OCI-LY7 (cell line): Measurements from ENCODE around the gene MMAB. TPM values are rescaled to one million over a fixed set of nuclear protein-coding genes. Genes with fewer than 3 reads are reported as not detected.

Experiments
- BruUV-seq: library from RNA; stranded (reverse); fragments of 400-500 nt; replicated peaks from 2 replicates; lab custom pipeline; 2021; lab: Mats Ljungman, UMichigan
- CTCF ChIA-PET: fragments of 300-600 bp; sonication (Branson Sonifier 250); formaldehyde crosslinking; loops from one replicate; lab custom pipeline; 2022; ENCODE audit warnings: antibody characterized with exemption; ENCODE audit not compliant: unreplicated experiment; lab: Charles Lee
- POLR2A ChIA-PET: fragments of 300-600 bp; sonication (Branson Sonifier 250); formaldehyde crosslinking; loops from one replicate; lab custom pipeline; 2022; ENCODE audit warnings: antibody characterized with exemption; lab: Charles Lee
- DNase-seq: peaks from one replicate; pipeline ENCODE4 v3.0.0-alpha.2; 2015; ENCODE audit warnings: low spot score
- H2AFZ ChIP-seq: fragments of 200-600 bp; sonication (generic), shearing (Covaris generic); 2 replicates; pipeline ENCODE4 v1.6.1; 2014; ENCODE audit warnings: mild to moderate bottlenecking, antibody characterized with exemption, low read length, moderate library complexity
- H3K27ac ChIP-seq: fragments of 200-600 bp; sonication (generic); 2 replicates; pipeline ENCODE4 v1.5.1; 2014; ENCODE audit warnings: mixed run types, low read depth, mild to moderate bottlenecking, moderate library complexity, low read length, inconsistent platforms; ENCODE audit not compliant: poor library complexity, severe bottlenecking
- H3K36me3 ChIP-seq: fragments of 200-600 bp; sonication (generic); 2 replicates; pipeline ENCODE4 v1.6.1; 2014; ENCODE audit warnings: mild to moderate bottlenecking, antibody characterized with exemption, low read length, moderate library complexity, mixed read lengths; ENCODE audit not compliant: insufficient read depth
- H3K4me1 ChIP-seq: fragments of 200-600 bp; sonication (generic); 2 replicates; pipeline ENCODE4 v1.5.1; 2014; ENCODE audit warnings: mild to moderate bottlenecking, low read length; ENCODE audit not compliant: insufficient read depth, poor library complexity, severe bottlenecking
- H3K4me2 ChIP-seq: fragments of 200-600 bp; sonication (generic); 2 replicates; pipeline ENCODE4 v1.6.1; 2014; ENCODE audit warnings: mild to moderate bottlenecking, low read length
- H3K4me3 ChIP-seq: fragments of 200-600 bp; sonication (generic); 2 replicates; pipeline ENCODE4 v1.5.1; 2014; ENCODE audit warnings: mild to moderate bottlenecking, low read depth, low read length; ENCODE audit not compliant: poor library complexity, severe bottlenecking
- H3K79me2 ChIP-seq: fragments of 200-600 bp; sonication (generic); 2 replicates; pipeline ENCODE4 v1.6.1; 2016; ENCODE audit warnings: low read depth, mild to moderate bottlenecking, low read length, moderate library complexity, mixed read lengths; ENCODE audit not compliant: insufficient read depth
- H3K9me2 ChIP-seq: fragments of 200-600 bp; sonication (generic); 2 replicates; pipeline ENCODE4 v1.6.1; 2016; ENCODE audit warnings: mild to moderate bottlenecking, low read length, mixed read lengths; ENCODE audit not compliant: insufficient read depth
- H3K9me3 ChIP-seq: fragments of 200-600 bp; sonication (generic); 2 replicates; pipeline ENCODE4 v1.6.1; 2014; ENCODE audit warnings: mild to moderate bottlenecking, mixed run types, low read length, mixed read lengths
- H4K20me1 ChIP-seq: fragments of 200-600 bp; sonication (generic); 2 replicates; pipeline ENCODE4 v1.6.1; 2014; ENCODE audit warnings: mild to moderate bottlenecking, antibody characterized with exemption, low read length, moderate library complexity, mixed read lengths; ENCODE audit not compliant: insufficient read depth
- CTCF ChIP-seq: fragments of 200-600 bp; sonication (generic); conservative IDR thresholded peaks from 2 replicates; pipeline ENCODE4 v1.5.1; 2014; ENCODE audit warnings: mild to moderate bottlenecking, antibody characterized with exemption, low read length, moderate library complexity, mixed read lengths
- EZH2phosphoT487 ChIP-seq: fragments of 200-600 bp; sonication (generic); IDR thresholded peaks from 2 replicates; pipeline ENCODE4 v1.6.1; 2018; ENCODE audit warnings: low read depth, borderline replicate concordance, mild to moderate bottlenecking, mixed run types, antibody characterized with exemption, low read length, moderate library complexity, mixed read lengths
- intact Hi-C: fragments of 100-400 bp; cut with micrococcal nuclease; formaldehyde crosslinking; loops from one replicate; pipeline ENCODE4 v1.10.0; 2022; ENCODE audit not compliant: unreplicated experiment
- total RNA-seq, 2 experiments: library from RNA; depleted of rRNA in 1 of 2; stranded (reverse); fragments of >200 nt in 1 of 2; shearing (Covaris generic) in 1 of 2; gene quantifications; 2 replicates each; pipeline ENCODE4 v1.2.3, GENCODE V29; 2014 to 2022

The MMAB gene
- total RNA-seq, 2 experiments from 2014 or later: 59.8 to 90.0 TPM

DNA sequence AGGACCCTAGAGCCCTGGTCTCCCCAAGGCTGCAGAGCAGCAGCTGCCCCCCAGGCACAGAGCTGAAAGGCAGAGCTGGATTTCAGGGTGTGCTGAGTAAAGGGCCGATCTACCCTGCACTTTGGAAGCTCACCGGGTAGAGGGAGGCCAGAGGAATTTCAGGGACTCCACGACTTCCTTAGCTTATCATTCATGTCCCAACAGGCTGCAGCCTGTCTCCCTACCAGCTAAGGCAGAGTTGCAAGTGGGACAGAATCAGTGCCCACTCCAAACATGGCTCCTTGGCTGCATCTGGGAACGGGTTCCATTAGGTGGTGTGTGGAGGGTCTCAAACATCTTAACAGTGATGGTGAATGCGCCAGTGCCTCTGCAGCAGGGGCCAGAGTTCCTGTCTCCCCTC lies 27.5 kb downstream of the MMAB start:
- Histone ChIP-seq H3K36me3 (no peaks in the 10 kb centered on the region), H3K4me1 (no peaks in the 10 kb centered on the region), H3K79me2 (no peaks in the 10 kb centered on the region), H3K9me2 (no peaks in the 10 kb centered on the region), H3K27ac (no peak overlapping the region), H3K4me2 (no peak overlapping the region), H3K9me3 (no peaks in the 10 kb centered on the region), H2AFZ (no peak overlapping the region), H3K4me3 (no peak overlapping the region), H4K20me1 (no peaks in the 10 kb centered on the region)
- TF ChIP-seq EZH2phosphoT487 (no peak), CTCF (no peak)
- no peak for DNase-seq
- ChIA-PET POLR2A (interaction anchor here (0.8 kb wide), 1 partner anchor 19 kb away, joined by 3 read pairs; no protein-coding TSS in a partner anchor), CTCF (no interaction called here)
- no TSS peak for BruUV-seq
- intact Hi-C loops: no loop called here

GRCh38 chr12:109544955-109545531 lies 28.3 kb downstream of the MMAB start:
- Histone ChIP-seq H3K4me3 (no peak overlapping the region), H3K9me3 (no peaks in the 10 kb centered on the region), H3K4me1 (no peaks in the 10 kb centered on the region), H3K79me2 (no peaks in the 10 kb centered on the region), H4K20me1 (no peaks in the 10 kb centered on the region), H3K27ac (no peak overlapping the region), H2AFZ (no peak overlapping the region), H3K9me2 (no peaks in the 10 kb centered on the region), H3K4me2 (no peak overlapping the region), H3K36me3 (no peaks in the 10 kb centered on the region)
- intact Hi-C loops: no loop called here
- no peak for DNase-seq
- POLR2A ChIA-PET: interaction anchor here (0.8 kb wide), 1 partner anchor 20 kb away, joined by 3 read pairs; no protein-coding TSS in a partner anchor
- no peak for TF ChIP-seq CTCF
- TF ChIP-seq EZH2phosphoT487: no peak
- CTCF ChIA-PET: no interaction called here
- BruUV-seq: no TSS peak

- intact Hi-C loops: no loop called here
- Histone ChIP-seq H3K27ac (no peak overlapping the region), H3K4me2 (no peak overlapping the region), H4K20me1 (no peaks in the 10 kb centered on the region), H3K4me3 (no peak overlapping the region), H3K36me3 (no peaks in the 10 kb centered on the region), H2AFZ (no peak overlapping the region), H3K9me2 (no peaks in the 10 kb centered on the region), H3K9me3 (no peaks in the 10 kb centered on the region), H3K4me1 (no peaks in the 10 kb centered on the region), H3K79me2 (no peaks in the 10 kb centered on the region)
- no peak for DNase-seq
- no TSS peak for BruUV-seq
- ChIA-PET POLR2A (no interaction called here), CTCF (no interaction called here)
- TF ChIP-seq CTCF (no peak), EZH2phosphoT487 (no peak)
These were observed 30.4 kb downstream of the MMAB start for GRCh38 chr12:109542876-109543275.
